Stimulated activated CD4-positive, alpha-beta T cell treated with anti-CD3 and anti-CD28 coated beads, TNF-alpha, amount 100 ng/mL, for 4 hours (primary cell): Measurements from ENCODE around the gene PNP.

ENCODE experiments used
- DNase-seq, 3 experiments: peaks; one replicate each; pipeline ENCODE4 v3.0.0-alpha.2; 2020; ENCODE audit warnings: low read depth in 3 of 3

The PNP gene

GRCh38 chr14:20455355-20456300 is 13.6 kb upstream of the PNP start:
- DNase-seq = peak in 1 of 3 experiments; percentile 60

GRCh38 chr14:20456971-20457370 is 12.2 kb upstream of the PNP start:
- DNase-seq = no peak

- DNase-seq = no peak
These were observed 11.0 kb upstream of the PNP start for GRCh38 chr14:20458031-20458789.

- peak in 2 of 3 experiments; percentile 11 to 37 for DNase-seq
These were observed 8.6 kb upstream of the PNP start for GRCh38 chr14:20460458-20461224.

GRCh38 chr14:20461225-20462141 is 7.7 kb upstream of the PNP start, which contains the start of gene PIP4P1:
PIP4P1 (minus strand) TSS chr14:20461434; CDS start chr14:20461325, 109 bp downstream.
- peak; percentile 93 to 97 (median 95) for DNase-seq

- no peak for DNase-seq
These were observed 403 bp upstream of the PNP start for GRCh38 chr14:20468764-20469241.

GRCh38 chr14:20469890-20470602 is 840 bp downstream of the PNP start:
- peak; percentile 30 to 40 (median 38) for DNase-seq

GRCh38 chr14:20470603-20470901 is 1.3 kb downstream of the PNP start:
- DNase-seq = no peak

GRCh38 chr14:20472536-20473169 is 3.4 kb downstream of the PNP start:
- DNase-seq = no peak

GRCh38 chr14:20476776-20477175 is 7.6 kb downstream of the PNP start:
- no peak for DNase-seq

GRCh38 chr14:20477211-20477876 is 8.1 kb downstream of the PNP start:
- no peak for DNase-seq

- DNase-seq = no peak
These were observed 9.7 kb downstream of the PNP start for GRCh38 chr14:20478894-20479293.

- DNase-seq = no peak
These were observed 13.2 kb downstream of the PNP start for GRCh38 chr14:20482382-20482781.

GRCh38 chr14:20485900-20486299 is 16.7 kb downstream of the PNP start:
- DNase-seq = no peak

GRCh38 chr14:20486684-20487395 is 17.6 kb downstream of the PNP start:
- DNase-seq = no peak

- no peak for DNase-seq
These were observed 18.2 kb downstream of the PNP start for GRCh38 chr14:20487396-20487725.

GRCh38 chr14:20489093-20489994 is 20.1 kb downstream of the PNP start:
- DNase-seq = no peak

GRCh38 chr14:20490563-20490962 is 21.4 kb downstream of the PNP start:
- no peak for DNase-seq
